Measurements from ENCODE around the gene MAGEA1. TPM values are rescaled to one million over a fixed set of nuclear protein-coding genes. Genes with fewer than 3 reads are reported as not detected.

The MAGEA1 gene
- total and polyA plus RNA-seq, 4 donors, result not detected

DNA sequence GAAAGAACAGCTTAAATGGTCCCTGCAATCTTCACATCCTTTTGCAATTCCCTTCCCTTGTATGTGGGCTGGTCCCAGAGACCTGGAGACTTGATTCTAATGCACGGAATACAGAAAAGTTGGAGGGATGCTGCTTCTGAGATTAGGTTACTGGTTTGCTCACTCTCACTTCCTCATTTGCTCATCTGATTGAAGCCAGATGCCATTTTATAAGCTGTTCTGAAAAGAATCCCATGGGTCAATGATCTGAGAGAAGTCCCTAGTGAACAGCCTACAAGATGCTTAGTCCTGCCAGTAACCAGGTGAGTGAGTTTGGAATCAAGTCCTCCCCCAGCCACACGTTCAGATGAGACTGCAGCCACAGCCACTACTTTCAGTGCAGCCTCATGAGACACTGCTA, 35.9 kb downstream of the MAGEA1 start:
- TF ChIP-seq EGR1 (IDR thresholded peaks at IDR 0.05; ENCODE audit: low read depth in 2 of 2) (no peak), SP1 (IDR thresholded peaks at IDR 0.05) (no peak), HNF4A (conservative IDR thresholded peaks at IDR 0.05) (no peak), JUND (IDR thresholded peaks at IDR 0.05) (no peak), RXRA (IDR thresholded peaks at IDR 0.05) (no peak), FOXA2 (IDR thresholded peaks at IDR 0.05) (no peak), HNF4G (IDR thresholded peaks at IDR 0.05) (no peak), GABPA (IDR thresholded peaks at IDR 0.05 in 1 of 2, conservative IDR thresholded peaks at IDR 0.05 in 1 of 2) (no peak), RAD21 (IDR thresholded peaks at IDR 0.05) (no peak), FOXA1 (IDR thresholded peaks at IDR 0.05) (no peak), NR2F2 (IDR thresholded peaks at IDR 0.05) (no peak), TAF1 (conservative IDR thresholded peaks at IDR 0.05) (no peak), YY1 (IDR thresholded peaks at IDR 0.05) (no peak)
- TF ChIP-seq, protein P1, sequence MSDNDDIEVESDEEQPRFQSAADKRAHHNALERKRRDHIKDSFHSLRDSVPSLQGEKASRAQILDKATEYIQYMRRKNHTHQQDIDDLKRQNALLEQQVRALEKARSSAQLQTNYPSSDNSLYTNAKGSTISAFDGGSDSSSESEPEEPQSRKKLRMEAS (IDR thresholded peaks at IDR 0.05), result no peak
- TF ChIP-seq, protein P2, sequence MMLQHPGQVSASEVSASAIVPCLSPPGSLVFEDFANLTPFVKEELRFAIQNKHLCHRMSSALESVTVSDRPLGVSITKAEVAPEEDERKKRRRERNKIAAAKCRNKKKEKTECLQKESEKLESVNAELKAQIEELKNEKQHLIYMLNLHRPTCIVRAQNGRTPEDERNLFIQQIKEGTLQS (IDR thresholded peaks at IDR 0.05), result no peak
- TF ChIP-seq, protein P3, sequence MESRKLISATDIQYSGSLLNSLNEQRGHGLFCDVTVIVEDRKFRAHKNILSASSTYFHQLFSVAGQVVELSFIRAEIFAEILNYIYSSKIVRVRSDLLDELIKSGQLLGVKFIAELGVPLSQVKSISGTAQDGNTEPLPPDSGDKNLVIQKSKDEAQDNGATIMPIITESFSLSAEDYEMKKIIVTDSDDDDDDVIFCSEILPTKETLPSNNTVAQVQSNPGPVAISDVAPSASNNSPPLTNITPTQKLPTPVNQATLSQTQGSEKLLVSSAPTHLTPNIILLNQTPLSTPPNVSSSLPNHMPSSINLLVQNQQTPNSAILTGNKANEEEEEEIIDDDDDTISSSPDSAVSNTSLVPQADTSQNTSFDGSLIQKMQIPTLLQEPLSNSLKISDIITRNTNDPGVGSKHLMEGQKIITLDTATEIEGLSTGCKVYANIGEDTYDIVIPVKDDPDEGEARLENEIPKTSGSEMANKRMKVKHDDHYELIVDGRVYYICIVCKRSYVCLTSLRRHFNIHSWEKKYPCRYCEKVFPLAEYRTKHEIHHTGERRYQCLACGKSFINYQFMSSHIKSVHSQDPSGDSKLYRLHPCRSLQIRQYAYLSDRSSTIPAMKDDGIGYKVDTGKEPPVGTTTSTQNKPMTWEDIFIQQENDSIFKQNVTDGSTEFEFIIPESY (IDR thresholded peaks at IDR 0.05), result no peak
- TF ChIP-seq, protein P4, sequence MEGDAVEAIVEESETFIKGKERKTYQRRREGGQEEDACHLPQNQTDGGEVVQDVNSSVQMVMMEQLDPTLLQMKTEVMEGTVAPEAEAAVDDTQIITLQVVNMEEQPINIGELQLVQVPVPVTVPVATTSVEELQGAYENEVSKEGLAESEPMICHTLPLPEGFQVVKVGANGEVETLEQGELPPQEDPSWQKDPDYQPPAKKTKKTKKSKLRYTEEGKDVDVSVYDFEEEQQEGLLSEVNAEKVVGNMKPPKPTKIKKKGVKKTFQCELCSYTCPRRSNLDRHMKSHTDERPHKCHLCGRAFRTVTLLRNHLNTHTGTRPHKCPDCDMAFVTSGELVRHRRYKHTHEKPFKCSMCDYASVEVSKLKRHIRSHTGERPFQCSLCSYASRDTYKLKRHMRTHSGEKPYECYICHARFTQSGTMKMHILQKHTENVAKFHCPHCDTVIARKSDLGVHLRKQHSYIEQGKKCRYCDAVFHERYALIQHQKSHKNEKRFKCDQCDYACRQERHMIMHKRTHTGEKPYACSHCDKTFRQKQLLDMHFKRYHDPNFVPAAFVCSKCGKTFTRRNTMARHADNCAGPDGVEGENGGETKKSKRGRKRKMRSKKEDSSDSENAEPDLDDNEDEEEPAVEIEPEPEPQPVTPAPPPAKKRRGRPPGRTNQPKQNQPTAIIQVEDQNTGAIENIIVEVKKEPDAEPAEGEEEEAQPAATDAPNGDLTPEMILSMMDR (IDR thresholded peaks at IDR 0.05; ENCODE audit: low read depth, low read length, missing input control), result no peak
- no peak overlapping the region for H3K9ac ChIP-seq (ENCODE audit: low read depth in 1 of 2, low read length in 2 of 2)
- no peak overlapping the region for H3K27ac ChIP-seq (ENCODE audit: low read depth in 1 of 2, low read length in 2 of 2)
- no peak overlapping the region for H3K4me3 ChIP-seq (ENCODE audit: low read depth in 1 of 3, low read length in 3 of 3)
- DNase-seq (ENCODE audit: low spot score), result no peak
- WGBS, result 59% methylated on average over 2 of the region's 2 CpGs
- no peaks in the 10 kb centered on the region for H3K4me1 ChIP-seq (ENCODE audit: control insufficient read depth in 4 of 4, insufficient read depth in 4 of 4, low read length in 3 of 4)
- peaks cover 0 to 3% (median 0%) of the 10 kb centered on the region in 4 donors for H3K9me3 ChIP-seq (ENCODE audit: control insufficient read depth in 4 of 4, low read length in 3 of 4)
- H3K36me3 ChIP-seq (ENCODE audit: control insufficient read depth in 4 of 4, insufficient read depth in 3 of 4, low read depth in 1 of 4, low read length in 3 of 4), result no peaks in the 10 kb centered on the region
- peaks cover 0 to 4% (median 0%) of the 10 kb centered on the region in 4 donors for H3K27me3 ChIP-seq (ENCODE audit: control insufficient read depth in 4 of 4, insufficient read depth in 4 of 4, low read length in 3 of 4)

DNA sequence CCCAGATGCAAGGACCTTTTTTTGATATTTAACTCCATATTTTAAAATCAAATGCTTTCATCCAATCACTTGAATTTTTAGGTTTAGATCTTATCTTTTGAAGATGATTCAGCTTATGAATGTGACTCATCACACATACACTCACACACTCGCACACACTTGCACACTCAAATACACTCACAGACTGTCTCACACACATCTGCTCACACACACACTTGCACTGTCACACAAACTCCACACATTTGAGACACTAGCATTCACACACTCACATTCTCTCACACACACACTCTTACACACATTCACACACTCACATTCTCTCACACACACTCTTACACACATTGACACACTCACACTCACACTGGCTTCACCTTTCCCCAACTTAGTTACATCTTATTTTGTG, 37.8 kb downstream of the MAGEA1 start:
- Histone ChIP-seq H3K9ac (ENCODE audit: low read depth in 1 of 2, low read length in 2 of 2) (no peak overlapping the region), H3K4me3 (ENCODE audit: low read depth in 1 of 3, low read length in 3 of 3) (no peak overlapping the region), H3K9me3 (ENCODE audit: control insufficient read depth in 4 of 4, low read length in 3 of 4) (no peaks in the 10 kb centered on the region), H3K4me1 (ENCODE audit: control insufficient read depth in 4 of 4, insufficient read depth in 4 of 4, low read length in 3 of 4) (no peaks in the 10 kb centered on the region), H3K27me3 (ENCODE audit: control insufficient read depth in 4 of 4, insufficient read depth in 4 of 4, low read length in 3 of 4) (peaks cover 0 to 4% (median 0%) of the 10 kb centered on the region in 4 donors), H3K36me3 (ENCODE audit: control insufficient read depth in 4 of 4, insufficient read depth in 3 of 4, low read depth in 1 of 4, low read length in 3 of 4) (no peaks in the 10 kb centered on the region), H3K27ac (ENCODE audit: low read depth in 1 of 2, low read length in 2 of 2) (no peak overlapping the region)
- 85% methylated on average over 1 of the region's 1 CpG for WGBS
- DNase-seq (ENCODE audit: low spot score), result no peak
- TF ChIP-seq, protein P4 (IDR thresholded peaks at IDR 0.05; ENCODE audit: low read depth, low read length, missing input control), result no peak
- TF ChIP-seq JUND (IDR thresholded peaks at IDR 0.05) (no peak), HNF4G (IDR thresholded peaks at IDR 0.05) (no peak), GABPA (IDR thresholded peaks at IDR 0.05 in 1 of 2, conservative IDR thresholded peaks at IDR 0.05 in 1 of 2) (no peak), YY1 (IDR thresholded peaks at IDR 0.05) (no peak), FOXA1 (IDR thresholded peaks at IDR 0.05) (no peak), RXRA (IDR thresholded peaks at IDR 0.05) (no peak), FOXA2 (IDR thresholded peaks at IDR 0.05) (no peak), TAF1 (conservative IDR thresholded peaks at IDR 0.05) (no peak)
- TF ChIP-seq, protein P5, sequence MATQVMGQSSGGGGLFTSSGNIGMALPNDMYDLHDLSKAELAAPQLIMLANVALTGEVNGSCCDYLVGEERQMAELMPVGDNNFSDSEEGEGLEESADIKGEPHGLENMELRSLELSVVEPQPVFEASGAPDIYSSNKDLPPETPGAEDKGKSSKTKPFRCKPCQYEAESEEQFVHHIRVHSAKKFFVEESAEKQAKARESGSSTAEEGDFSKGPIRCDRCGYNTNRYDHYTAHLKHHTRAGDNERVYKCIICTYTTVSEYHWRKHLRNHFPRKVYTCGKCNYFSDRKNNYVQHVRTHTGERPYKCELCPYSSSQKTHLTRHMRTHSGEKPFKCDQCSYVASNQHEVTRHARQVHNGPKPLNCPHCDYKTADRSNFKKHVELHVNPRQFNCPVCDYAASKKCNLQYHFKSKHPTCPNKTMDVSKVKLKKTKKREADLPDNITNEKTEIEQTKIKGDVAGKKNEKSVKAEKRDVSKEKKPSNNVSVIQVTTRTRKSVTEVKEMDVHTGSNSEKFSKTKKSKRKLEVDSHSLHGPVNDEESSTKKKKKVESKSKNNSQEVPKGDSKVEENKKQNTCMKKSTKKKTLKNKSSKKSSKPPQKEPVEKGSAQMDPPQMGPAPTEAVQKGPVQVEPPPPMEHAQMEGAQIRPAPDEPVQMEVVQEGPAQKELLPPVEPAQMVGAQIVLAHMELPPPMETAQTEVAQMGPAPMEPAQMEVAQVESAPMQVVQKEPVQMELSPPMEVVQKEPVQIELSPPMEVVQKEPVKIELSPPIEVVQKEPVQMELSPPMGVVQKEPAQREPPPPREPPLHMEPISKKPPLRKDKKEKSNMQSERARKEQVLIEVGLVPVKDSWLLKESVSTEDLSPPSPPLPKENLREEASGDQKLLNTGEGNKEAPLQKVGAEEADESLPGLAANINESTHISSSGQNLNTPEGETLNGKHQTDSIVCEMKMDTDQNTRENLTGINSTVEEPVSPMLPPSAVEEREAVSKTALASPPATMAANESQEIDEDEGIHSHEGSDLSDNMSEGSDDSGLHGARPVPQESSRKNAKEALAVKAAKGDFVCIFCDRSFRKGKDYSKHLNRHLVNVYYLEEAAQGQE (IDR thresholded peaks at IDR 0.05), result no peak

Measured in liver (tissue), 9 donors.